Endometrium (tissue), 2 donors: Measurements from ENCODE around the gene ZC2HC1B.

Experiments
- FAIRE-seq: peaks from 2 replicates; lab custom pipeline; 2012; peaks lifted over from hg19 to GRCh38; lab: Jason Lieb, UNC
- donor health status: control.
- donor health status: control.

Gene ZC2HC1B

GRCh38 chr6:143934867-143935266 lies 70.6 kb downstream of the ZC2HC1B start:
- FAIRE-seq, result no peak

GRCh38 chr6:143936347-143936746 lies 72.1 kb downstream of the ZC2HC1B start:
- FAIRE-seq, result no peak

DNA sequence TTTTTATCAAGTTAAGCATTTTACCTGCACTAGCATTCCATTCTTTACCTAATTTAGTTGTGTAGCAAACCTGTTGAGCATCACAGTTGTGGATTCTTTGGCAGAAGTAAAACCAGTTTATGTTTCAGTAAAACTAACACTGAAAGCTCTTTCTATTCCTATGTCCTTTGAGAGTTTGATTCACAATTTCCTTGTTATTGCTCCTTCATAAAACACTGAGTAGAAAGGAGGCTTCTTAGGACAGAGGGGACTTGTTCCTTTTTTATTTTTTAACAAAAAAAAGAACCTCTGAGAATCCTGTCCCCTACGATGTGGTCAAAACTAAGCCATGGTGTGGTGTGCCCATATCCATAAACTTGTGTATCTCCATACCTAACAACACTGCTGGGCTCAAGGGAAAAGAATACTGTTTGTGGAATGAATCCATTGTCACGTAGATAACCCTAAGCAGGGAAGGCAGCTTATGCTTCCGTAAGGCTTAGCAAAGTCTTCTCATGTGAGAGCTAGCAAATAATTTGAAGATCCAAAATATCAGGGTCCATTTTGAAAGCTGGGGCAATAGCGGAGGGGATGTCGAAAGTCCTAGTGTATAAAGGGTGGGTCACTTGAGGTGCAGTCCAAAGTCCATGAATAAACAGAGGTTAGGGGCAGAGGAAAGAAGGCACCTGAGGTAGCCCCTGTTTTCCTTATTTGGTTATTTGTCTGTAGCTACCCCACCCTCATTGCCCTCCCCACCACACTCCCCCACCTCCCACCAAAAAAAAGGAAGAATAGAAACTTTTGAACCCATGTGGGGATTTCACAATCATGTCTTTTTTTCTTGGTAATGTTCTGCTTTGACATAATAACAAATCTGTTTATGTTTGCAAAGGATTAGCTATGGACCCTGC lies 72.7 kb downstream of the ZC2HC1B start:
- FAIRE-seq, result no peak

GRCh38 chr6:143937668-143937970 lies 73.3 kb downstream of the ZC2HC1B start:
- no peak for FAIRE-seq

GRCh38 chr6:143939364-143939763 lies 75.1 kb downstream of the ZC2HC1B start:
- no peak for FAIRE-seq

DNA sequence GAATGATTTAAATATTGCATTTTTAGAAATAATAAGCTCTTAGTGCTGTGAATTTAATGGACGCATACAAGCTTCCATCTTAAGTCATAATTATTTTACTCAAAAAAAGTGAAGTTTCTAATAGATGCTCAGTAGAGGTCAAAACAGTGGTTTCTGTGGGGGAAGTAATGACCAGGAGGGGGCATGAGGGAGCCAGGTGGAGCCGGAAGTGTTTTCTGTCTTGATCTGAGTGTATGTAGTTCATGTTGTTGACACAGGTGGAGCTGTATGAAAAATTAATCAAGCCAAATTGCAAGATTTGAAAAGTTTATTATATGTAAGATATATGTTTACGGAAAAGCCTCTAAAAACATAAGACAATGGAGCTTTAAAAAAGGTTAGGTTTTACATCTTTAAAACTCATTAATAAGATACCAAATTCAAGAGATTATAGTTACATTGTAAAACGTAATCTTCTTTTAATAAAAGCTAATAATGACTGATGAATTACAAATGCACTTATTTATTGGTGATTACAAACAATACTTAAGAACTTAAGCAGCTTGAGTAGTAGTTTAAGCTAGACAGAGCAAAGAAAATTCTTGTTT lies 75.8 kb downstream of the ZC2HC1B start:
- FAIRE-seq, result no peak

DNA sequence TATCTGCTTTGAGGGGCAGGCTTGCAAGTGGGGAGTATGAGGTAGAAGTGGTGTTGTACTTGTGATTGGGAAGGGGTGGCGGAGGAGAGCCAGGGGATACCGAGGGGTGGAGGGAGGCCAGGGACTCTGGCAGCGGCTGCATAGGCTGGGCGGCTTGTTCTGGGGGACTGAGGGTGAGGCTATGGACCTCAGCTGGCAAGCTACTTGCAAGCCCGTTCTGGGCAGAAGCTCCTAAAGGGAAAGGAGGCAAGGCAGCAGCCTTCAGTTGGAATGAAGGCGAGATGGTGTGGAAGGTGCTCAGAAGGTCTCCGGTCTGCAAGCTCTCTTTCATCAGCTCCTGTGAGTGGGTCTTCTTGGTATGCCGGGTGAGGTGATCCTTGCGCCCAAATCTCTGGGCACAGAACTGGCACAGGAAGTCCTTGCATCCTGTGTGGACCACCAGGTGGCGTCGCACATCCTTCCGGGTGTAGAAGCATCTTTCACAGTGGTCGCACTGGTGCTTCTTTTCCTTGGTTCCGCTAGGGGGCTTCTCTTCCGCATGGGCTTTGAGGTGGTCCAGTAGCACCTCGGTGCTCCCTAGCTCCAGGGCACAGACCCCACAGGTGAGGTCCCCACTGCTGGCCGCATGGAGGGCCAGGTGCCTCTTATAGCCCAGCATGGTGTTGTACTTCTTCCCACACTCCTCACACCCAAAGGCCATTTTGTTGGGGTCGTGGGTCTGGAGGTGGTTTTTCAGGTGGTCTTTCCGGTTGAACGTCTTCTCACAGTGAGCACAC lies 77.8 kb downstream of the ZC2HC1B start:
- FAIRE-seq, result no peak

DNA sequence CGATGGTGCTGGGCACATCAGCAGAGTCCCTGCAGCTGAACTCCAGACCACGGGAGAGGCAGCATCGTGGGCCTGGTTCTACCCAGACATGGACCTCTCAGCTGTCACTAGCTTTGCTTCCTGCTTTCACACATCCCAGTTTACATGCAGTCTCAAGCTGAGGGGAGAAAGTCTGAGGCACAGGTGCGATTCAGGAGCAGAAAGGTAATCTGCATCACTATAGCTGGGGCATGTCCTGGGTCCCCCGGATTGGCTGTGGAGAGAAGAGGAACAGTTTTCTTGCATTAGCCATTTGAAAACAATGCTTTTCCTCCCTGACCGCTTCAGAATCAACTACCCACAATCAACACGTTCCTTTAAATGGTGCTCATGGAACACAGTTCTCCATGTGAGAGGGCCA lies 83.9 kb downstream of the ZC2HC1B start:
- no peak for FAIRE-seq

- FAIRE-seq, result no peak
These were observed 85.3 kb downstream of the ZC2HC1B start for GRCh38 chr6:143949535-143949934.

- FAIRE-seq, result no peak
These were observed 85.7 kb downstream of the ZC2HC1B start for GRCh38 chr6:143949962-143950361.

DNA sequence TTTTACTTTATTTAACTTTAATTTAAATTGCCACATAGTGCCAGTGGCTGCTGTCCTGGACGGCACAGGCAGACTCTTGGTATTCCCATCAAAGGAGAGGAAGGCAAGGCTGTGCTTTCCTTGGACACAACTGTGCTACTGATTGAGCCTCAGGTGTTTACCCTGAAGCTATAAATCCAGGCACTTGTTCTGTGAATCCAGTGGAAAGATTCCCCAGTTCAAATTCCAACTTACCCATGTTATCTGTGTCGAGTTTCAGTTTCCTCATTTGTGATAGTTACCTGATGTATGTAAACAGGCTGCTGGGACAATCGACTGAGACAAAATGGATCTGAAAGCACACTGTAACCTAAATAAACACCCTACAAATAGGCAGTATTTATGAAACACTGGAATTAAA lies 86.6 kb downstream of the ZC2HC1B start:
- no peak for FAIRE-seq

GRCh38 chr6:143952060-143952778 lies 87.9 kb downstream of the ZC2HC1B start:
- FAIRE-seq, result no peak

DNA sequence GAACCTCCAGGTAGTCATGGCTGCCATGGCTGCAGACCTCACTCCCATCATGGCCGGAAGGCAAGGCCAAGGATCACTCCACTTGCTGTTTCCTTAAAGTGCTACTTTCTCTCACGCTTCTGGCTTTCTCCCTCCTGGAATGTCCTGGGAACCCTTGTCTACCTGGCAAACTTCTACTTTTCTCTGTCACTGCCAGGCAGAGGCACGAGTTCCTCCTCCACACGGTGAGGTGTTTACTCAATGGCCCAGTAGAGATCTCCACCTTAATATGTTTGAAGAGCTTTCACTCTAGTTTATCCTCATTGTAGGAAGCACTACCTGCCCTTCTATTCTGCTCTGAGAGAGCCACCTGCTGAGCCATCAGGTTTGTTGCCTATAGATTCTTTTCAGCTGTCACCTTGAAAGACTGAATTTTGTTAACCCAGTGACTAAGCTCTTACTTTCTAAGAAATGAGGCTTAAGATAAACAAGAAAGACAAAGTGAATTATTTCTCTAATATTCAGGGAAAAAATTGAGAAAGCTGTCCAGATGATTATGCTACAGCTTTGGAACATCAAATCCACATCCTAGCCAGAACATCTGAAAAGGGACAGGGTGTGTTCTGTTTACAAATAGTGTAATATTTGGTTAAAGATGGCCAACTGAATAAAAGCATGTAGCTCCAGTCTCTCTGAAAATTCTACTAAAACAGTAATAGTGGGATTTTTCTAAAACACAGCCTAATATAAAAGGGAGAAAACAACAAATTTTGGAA lies 88.8 kb downstream of the ZC2HC1B start:
- no peak for FAIRE-seq

DNA sequence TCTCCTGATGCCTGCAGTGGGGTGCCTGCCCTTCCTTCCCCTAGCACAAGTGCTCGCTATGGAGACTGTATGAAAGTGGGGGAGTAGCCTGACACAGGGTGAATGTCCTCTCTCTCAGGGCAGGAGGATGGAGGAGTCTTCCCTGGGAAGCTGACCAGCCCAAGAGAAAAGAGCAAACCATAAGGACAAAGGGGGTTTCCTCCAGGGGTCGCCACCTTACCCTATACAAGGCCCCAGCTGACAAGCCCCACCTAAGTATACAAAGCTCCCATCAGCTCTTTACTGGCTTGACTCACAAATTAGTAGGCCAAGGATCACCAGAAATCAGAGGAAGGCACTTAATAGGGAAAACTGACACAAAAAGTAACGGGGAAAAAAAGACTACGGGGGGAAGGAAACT lies 89.6 kb downstream of the ZC2HC1B start:
- no peak for FAIRE-seq

DNA sequence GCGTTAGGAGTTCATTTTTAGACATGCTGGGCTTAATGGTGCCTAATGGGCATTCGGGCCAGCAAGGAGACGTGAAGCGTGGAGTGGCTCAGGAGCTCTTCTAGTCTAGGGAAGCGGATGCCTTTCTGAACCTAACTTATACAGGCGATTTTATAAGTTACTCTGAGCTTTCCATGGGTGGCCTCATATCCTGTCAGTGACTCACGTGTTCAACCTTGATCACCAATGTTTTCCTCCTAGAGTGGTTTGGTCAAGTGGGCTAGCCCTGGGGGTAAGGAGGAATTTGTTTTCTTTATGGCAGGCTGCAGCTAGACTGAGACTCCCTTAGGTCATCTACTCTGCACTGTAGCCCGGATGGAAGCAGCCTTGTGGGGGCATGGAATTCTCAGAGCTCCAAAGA lies 91.7 kb downstream of the ZC2HC1B start:
- FAIRE-seq, result no peak

DNA sequence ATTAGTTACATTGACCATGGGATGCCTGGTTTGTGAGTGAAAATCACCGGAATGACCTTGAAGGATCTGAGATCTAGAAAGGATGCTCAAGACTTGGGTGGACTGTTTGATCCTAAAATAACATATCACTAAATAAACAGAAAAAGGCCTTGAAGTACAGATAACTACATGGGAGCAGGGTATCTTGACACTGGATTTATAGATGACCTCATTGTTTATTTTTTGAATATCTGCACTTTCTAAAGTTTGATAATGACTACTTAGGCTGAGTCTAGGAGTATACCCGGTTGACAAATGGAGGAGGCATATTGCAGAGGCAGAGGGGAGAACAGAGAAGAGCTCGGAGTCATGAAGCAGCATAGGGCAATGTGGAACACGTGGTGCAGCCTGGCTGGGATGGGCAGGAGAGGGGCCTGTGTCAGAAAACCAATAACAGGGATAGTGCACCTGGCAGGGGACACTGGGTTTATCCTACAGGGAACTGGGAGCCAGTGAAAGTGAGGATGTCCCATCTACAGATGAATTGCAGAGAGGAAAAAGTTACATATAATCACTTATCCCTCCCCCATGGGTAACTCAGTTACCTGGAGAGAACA lies 93.5 kb downstream of the ZC2HC1B start:
- FAIRE-seq, result no peak

- FAIRE-seq, result no peak
These were observed 94.6 kb downstream of the ZC2HC1B start for GRCh38 chr6:143958839-143959399.

- FAIRE-seq, result no peak
These were observed 95.7 kb downstream of the ZC2HC1B start for GRCh38 chr6:143959927-143960326.

GRCh38 chr6:143961066-143961465 lies 96.8 kb downstream of the ZC2HC1B start:
- FAIRE-seq, result no peak

GRCh38 chr6:143961886-143962878 lies 97.9 kb downstream of the ZC2HC1B start:
- peak; percentile 96 for FAIRE-seq
